Measurements from ENCODE around the gene AKR1C4. TPM values are rescaled to one million over a fixed set of nuclear protein-coding genes. Genes with fewer than 3 reads are reported as not detected.
"Not testable (repeated sequence)": the region's sequence is repeated elsewhere in the genome, so short reads cannot be mapped to it uniquely, and the experiment has no call there.

Gene AKR1C4
- total RNA-seq, 1 donor, result not detected

DNA sequence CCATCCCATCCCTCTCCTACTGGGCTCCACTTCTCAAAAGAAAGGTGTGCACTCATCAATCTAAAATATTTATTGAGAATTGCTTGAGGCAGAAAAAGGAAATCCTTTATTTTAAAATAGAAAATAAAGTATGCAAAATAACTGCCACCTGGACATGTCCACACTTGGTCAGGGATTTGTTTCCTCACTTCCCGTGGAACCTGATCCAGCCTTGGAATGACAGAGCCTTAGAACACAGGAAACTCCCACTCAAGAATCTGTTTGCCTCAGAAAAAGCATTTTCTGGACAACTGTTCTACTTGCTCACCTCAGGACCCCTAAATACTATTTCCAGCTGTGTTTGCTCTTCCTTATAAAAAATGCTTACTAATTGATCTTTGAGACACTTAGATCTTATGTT is 40.7 kb upstream of the AKR1C4 start:
- no peak overlapping the region for H3K4me3 ChIP-seq (ENCODE audit: low read depth, low read length)
- no peak for DNase-seq (ENCODE audit: low read depth)
- TF ChIP-seq CTCF (IDR thresholded peaks at IDR 0.05; ENCODE audit: insufficient read depth, low read depth, low read length), result no peak

DNA sequence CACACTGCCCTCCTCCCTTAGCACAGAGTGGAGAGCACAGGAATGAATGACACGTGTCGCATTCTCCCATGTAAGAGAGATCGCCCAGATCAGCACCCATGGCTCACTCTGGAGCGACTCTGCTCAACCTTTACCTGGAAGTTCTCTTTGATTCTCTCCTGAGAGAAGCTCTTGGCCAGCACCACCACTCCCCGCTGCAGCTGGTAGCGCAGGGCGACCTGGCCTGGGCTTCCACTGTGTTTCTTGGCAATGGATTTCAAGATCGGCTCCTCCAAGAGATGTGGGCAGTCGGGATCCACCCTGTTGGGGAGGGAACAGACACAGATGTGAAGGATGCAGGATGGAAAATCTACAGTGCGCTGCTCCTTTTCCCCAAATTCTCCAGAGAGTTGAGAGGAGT is 39.1 kb upstream of the AKR1C4 start:
- no peak overlapping the region for H3K4me3 ChIP-seq (ENCODE audit: low read depth, low read length)
- DNase-seq (ENCODE audit: low read depth), result no peak
- no peak for TF ChIP-seq CTCF (IDR thresholded peaks at IDR 0.05; ENCODE audit: insufficient read depth, low read depth, low read length)

DNA sequence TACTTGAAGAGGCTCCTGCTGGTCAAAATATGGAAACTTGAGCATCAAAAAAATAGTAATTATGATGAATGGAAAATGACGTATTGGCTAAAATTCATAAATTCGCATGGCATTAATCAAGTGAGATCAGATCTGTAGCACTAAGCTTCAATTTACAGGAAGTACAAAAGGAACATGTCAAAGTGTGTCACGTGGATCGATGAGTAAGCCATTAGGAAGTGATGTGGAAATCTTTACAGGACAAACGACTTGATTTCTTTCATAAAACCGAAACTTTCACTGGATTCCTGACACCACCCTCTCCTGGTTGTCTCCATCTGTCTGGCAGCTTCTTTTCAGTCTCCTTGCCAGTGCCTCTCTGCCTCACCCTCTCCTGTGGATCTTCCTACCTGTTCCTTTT is 37.5 kb upstream of the AKR1C4 start:
- no peak overlapping the region for H3K4me3 ChIP-seq (ENCODE audit: low read depth, low read length)
- DNase-seq (ENCODE audit: low read depth), result no peak
- no peak for TF ChIP-seq CTCF (IDR thresholded peaks at IDR 0.05; ENCODE audit: insufficient read depth, low read depth, low read length)

DNA sequence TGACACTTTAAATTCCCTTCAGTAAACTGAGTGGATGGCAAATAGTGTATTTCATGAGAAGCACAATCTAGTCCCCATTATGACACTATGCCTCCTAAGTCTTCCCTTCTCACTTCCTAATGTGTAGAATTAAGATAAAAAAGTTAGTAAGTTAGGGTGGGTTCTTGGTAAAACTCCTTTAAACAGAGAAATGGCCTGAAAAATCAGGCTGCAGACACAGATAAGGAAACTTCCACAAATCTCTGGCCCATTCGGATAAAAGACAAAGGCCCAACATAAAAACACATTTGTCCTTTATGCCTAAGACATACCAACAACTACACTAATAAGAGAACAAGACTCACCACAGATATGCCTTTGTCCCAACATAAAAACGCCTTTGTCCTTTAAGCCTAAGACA is 33.1 kb upstream of the AKR1C4 start:
- no peak for DNase-seq (ENCODE audit: low read depth)
- no peak for TF ChIP-seq CTCF (IDR thresholded peaks at IDR 0.05; ENCODE audit: insufficient read depth, low read depth, low read length)
- no peak overlapping the region for H3K4me3 ChIP-seq (ENCODE audit: low read depth, low read length)

DNA sequence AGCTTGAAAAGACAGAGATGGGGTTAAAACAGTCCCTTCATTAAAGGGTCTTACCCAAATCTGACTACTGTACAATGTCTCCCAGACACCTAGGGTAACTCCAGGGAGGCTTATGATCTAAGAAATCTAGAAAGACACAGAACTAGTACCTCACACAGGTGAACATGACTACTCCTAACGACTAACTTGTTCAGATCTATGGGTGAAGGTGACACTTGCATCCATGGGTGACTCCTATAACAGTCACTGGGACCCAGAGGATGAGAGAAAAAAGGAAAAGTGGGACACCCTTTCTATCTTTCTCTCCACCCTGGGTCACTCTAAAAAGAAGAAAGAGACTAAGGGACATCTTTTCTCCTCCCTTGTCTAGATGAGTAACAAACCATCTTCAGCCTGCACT is 30.9 kb upstream of the AKR1C4 start:
- TF ChIP-seq CTCF (IDR thresholded peaks at IDR 0.05; ENCODE audit: insufficient read depth, low read depth, low read length), result no peak
- DNase-seq (ENCODE audit: low read depth), result peak; percentile 16

GRCh38 chr10:5168897-5169420 is 27.7 kb upstream of the AKR1C4 start:
- no peak overlapping the region for H3K4me3 ChIP-seq (ENCODE audit: low read depth, low read length)
- no peak for TF ChIP-seq CTCF (IDR thresholded peaks at IDR 0.05; ENCODE audit: insufficient read depth, low read depth, low read length)
- no peak for DNase-seq (ENCODE audit: low read depth)

More for the DNA sequence above, 30.9 kb upstream of the AKR1C4 start:
- H3K4me3 ChIP-seq (ENCODE audit: low read depth, low read length), result no peak overlapping the region

- DNase-seq (ENCODE audit: low read depth), result not testable (repeated sequence)
Measured at GRCh38 chr10:5175581-5175980, 21.1 kb upstream of the AKR1C4 start.

DNA sequence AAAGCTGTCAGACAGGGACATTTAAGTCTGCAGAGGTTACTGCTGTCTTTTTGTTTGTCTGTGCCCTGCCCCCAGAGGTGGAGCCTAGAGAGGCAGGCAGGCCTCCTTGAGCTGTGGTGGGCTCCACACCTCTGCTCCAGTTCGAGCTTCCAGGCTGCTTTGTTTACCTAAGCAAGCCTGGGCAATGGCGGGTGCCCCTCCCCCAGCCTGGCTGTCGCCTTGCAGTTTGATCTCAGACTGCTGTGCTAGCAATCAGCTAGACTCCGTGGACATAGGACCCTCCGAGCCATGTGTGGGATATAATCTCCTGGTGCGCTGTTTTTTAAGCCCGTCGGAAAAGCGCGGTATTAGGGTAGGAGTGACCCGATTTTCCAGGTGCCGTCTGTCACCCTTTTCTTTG is 16.1 kb upstream of the AKR1C4 start:
- not testable (repeated sequence) for H3K4me3 ChIP-seq (ENCODE audit: low read depth, low read length); DNase-seq (ENCODE audit: low read depth)

More at GRCh38 chr10:5175581-5175980, 21.1 kb upstream of the AKR1C4 start:
- H3K4me3 ChIP-seq (ENCODE audit: low read depth, low read length), result not testable (repeated sequence)

Measured in fibroblast of villous mesenchyme (primary cell).